NCI-H146 treated with DMSO at 0.1 percent for 48 hours (cell line): ENCODE measurements around the gene BATF2.
A peak's percentile ranks its signal among the peaks of the same experiment; 100 is the strongest.

Source experiments
- DNase-seq: peaks from one replicate; lab custom pipeline; 2025; ENCODE audit not compliant: unreplicated experiment; lab: John Stamatoyannopoulos, UW

BATF2 gene

GRCh38 chr11:64970731-64971151 lies 26.0 kb downstream of the BATF2 start:
- DNase-seq, result no peak

GRCh38 chr11:64969209-64969608 lies 27.6 kb downstream of the BATF2 start:
- no peak for DNase-seq

GRCh38 chr11:64967375-64967774 lies 29.4 kb downstream of the BATF2 start:
- no peak for DNase-seq

GRCh38 chr11:64963072-64963631 lies 33.6 kb downstream of the BATF2 start:
- DNase-seq, result no peak

- DNase-seq, result no peak
Observed at GRCh38 chr11:64960719-64961118, 36.1 kb downstream of the BATF2 start.

- DNase-seq, result no peak
Observed at GRCh38 chr11:64959498-64959897, 37.3 kb downstream of the BATF2 start.

GRCh38 chr11:64954201-64954600 lies 42.6 kb downstream of the BATF2 start:
- DNase-seq, result no peak

GRCh38 chr11:64951529-64951928 lies 45.2 kb downstream of the BATF2 start:
- peak; percentile 20 for DNase-seq

GRCh38 chr11:64947208-64947814 lies 49.5 kb downstream of the BATF2 start:
- no peak for DNase-seq
